NCI-H2081 treated with DMSO at 0.1 percent for 48 hours (cell line): ENCODE measurements around the gene ALDH1A1.

Experiments used
- DNase-seq: peaks from one replicate; lab custom pipeline; 2025; lab: John Stamatoyannopoulos, UW

ALDH1A1 gene

DNA sequence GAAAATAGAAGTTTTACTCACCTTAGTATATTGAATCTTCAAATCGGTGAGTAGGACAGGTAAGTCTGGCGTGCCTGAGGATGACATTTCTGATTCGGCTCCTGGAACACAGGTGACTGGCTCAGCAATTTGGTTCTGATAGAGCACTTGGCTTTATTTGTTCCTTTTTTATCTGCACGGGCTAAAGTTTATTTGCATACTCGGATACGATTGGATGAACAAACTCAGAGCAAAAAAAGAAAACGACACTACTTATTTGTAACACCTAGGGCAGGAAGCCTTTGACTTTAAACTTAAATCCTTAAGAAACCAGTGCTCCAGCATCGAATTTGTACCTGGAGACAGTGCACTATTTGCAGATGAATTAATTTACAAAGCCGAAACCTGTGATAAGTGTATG lies at the start of gene ALDH1A1:
Gene ALDH1A1, minus strand, starts transcription at position 140 of the 400 bp plus-strand sequence. Its CDS starts 53 bp downstream, at position 87.
- no peak for DNase-seq

DNA sequence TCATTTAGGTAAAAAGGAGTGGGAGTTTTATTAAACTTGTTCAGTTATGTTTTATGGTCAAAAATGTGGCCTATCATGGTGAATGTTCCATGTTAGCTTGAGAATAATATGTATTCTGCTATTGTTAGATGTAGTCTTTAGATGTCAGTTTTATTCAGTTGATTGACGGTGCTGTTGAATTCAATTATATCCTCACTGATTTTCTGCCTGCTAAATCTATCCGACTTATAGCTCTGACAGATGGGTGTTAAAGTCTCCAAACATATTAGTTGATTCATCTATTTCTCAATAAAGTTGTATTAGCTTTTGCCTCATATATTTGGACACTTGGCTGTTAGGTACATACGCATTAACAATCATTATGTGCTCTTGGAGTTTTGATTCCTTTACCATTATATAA lies 49.0 kb upstream of the ALDH1A1 start:
- no peak for DNase-seq

DNA sequence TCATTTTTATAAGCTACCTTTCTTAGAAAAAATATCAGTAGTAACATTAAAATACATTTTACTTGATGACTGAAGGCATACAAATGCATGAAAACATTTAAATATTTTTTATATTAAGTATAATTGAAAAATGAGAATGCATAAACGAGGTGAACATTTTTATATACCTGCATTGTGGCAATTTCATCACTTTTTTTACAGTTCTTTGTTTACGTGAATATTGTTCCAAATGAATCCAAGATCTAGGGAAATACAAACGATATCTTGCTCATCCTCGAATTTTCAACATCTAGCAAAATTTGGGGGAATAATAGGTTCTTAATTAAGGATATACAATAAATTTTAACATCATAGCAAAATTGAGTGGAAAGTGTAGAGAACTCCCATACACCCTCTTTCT lies 45.5 kb upstream of the ALDH1A1 start:
- no peak for DNase-seq

DNA sequence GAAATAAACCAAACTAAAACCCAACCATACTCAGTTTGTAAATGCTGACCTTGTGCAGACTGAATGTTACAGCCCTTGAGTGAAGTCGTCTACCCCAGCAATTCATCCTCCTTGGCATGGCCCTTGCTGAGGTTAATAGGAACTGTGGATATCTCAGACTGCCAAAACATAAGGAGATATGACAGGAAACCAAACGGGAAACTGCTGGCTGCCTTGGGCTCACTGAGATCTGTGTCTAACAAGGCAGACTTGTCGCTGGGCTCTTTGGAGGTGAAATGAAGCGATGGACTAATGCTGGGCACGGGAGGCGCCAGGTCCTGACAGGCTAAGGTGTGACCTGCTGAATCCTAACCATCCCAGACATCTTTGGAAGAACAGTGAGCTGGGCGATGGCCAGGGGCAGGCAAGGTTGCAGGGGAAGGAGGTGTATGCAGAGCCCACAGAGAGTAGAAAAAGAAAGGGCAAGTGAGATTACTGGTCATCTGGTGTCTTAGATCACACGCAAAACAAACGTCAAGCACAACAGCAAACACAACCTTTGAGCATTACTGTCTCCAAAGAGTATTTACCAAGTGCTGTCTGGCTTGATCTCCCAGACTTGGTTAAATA lies 44.6 kb upstream of the ALDH1A1 start:
- DNase-seq, result no peak

DNA sequence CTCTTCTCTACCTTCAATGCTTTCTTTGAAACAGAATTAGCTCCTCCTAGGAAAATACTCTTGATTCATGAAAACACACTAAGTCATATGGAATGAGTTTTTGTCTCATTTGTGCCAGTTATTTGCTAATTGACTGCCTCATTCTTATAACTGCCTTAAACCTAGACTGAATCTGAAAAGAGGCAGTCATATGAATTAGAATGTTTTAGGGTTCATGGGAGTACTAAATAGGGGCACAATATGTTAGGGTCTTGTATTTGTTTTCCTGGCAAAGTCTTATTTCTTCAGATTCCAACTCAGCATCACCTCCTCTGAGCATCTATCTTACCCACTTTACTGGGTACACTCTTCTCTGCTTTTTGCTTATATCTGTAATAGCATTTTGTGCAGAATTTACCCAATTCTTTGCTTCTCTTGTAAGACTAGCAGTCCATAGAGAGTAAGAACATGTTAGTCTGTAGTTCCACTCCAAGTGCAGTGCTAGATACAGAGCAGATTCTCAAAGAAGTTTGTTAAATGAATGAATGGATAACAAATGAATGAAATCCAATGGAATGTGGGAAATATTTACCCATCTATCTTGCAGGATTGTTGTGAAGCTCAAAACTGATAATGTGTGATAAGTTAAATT lies 43.9 kb upstream of the ALDH1A1 start:
- no peak for DNase-seq

DNA sequence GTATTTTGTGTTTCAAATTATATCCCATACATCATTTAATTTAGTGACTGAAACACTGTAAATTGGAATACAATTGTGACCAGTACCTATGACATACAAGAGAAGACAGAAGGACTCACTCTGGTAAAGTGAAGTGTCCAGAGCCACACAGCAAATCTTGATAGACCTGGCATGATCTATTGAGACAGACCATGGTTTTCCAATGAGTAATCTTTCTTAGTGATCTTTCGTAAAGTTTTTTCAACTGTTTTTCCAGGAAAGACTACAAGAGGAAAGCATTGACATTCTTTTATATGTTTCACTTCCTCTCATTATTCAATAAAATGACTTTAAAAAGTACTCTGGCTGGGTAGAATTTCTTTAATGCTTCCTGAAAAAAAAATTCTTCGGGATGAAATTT lies 43.3 kb upstream of the ALDH1A1 start:
- DNase-seq, result no peak

DNA sequence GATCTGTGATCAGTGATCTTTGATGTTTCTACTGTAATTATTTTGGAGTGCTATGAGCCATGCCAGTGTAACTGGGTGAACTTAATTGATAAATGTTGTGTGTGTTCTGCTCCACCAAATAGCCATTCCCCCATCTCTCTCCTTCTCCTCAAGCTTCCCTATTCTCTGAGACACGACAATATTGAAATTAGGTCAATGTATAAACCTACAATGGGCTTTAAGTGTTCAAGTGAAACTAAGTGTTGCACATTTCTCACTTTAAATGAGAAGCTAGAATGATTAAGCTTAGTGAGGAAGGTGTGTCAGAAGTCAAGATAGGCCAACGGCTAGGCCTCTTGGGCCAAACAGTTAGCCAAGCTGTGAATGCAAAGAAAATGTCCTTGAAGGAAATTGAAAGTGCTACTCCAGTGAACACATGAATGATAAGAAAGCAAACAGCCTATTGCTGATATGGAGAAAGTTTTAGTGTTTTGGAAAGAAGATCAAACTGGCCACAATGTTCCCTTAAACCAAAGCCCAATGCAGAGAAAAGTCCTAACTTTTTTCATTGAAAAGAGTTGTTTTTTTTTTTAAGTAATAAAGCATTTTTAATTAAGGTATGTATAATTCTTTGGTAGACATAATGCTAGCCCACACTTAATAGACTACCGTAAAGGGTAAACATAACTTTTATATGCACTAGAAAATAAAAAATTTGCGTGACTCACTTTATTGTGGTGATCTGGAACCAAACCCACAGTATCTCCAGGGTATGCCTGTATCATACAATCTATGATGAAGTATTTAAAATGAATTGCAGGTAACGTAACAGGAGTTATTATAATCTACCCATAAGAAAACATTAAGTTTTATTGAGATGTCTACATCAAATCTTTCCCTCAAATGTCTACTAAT lies 42.5 kb upstream of the ALDH1A1 start:
- DNase-seq, result no peak

DNA sequence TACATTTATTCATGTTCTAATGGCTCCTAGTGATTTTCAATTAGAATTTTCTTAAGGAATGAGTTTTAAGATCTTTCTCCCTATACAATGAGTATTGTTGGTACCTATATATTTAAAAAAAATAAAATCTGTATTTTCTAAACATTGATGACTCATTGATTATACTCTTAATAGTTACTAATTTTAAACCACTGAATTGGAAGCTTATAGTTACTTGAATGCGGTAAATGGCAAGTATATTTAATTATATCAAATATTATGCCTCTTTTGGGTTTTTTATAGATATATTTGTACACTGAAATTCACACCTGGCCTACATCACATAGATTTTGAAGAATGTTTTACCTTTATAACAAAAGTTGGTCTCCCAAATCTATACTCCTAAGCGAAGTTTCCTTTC lies 38.9 kb upstream of the ALDH1A1 start:
- DNase-seq, result no peak

DNA sequence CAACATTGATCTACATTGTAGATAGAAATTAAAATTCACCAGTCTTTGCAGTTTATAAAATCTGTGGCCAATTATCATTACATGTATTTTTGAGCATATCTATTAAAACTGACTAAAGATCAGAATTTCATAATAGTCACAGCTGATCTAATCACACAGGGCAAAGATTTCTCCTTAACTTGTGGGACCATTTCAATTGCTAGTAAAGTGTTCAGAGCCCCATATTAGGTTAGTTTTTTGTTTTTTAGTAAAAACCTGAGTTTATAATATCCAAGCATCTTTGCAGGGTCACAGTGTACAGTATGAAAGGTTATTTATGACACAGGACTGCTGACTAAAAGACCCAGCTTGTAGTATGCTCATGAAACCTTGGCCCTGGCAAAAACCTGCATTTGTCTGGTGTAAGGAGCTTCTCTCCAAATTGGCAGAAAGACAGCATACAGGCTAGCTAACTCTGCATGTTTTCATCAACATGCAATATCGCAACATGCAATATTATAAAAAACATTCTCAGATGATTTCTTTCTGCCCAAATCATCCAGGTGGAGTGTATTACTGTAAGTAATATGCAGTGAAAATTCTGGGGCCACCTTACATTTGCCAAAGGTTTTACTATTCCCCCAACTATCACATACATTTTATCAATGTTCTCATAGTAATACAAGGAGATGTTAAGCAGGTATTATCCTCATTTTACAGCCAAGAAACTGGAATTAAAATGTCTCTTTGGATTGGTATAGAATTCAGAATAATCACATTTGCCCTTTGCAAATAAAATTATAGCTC lies 37.7 kb upstream of the ALDH1A1 start:
- DNase-seq, result no peak

DNA sequence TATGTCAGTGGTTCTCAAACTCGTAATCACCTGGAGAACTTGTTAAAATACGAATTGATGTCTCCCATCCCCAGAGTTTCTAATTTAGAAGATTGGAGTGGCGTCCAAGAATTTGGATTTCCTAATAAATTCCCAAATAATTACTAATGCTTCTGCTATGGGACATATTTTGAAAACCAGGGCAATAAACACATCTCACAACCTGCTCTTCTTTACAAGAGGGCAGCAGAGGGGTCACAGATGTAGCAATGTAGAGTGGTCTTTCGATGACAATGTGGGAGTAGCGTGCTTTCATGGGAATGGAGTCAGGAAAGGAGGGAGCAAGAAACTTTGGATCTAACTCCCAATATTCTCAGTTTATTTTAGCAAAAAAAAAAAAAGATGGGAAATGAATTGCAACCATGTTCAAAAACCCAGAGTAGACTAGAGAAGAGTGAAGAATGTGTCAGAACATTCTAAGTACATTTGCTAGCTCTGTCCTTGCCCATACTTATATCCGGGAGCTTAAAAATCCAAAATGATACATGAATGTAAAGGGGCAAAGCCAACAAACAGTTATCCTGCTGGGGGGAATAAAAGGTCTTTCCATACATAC lies 33.8 kb upstream of the ALDH1A1 start:
- DNase-seq, result no peak

DNA sequence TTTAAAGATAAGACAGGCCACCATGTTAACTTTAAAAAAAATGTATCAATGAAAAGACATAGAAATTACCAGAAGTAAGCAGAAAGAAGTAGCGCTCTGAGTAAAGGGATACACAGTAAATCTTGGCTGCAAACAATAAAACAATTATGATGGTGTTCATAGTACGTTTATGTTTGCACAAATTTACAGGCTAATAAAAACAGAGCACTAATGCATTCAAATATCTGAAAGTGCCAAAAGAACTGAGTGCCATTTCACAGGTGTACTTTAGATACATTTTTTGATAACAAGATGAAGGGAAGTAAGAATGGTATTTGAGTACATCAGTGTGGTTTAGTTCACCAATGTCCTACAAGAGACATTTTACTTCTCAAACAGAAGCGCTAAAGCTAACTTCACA lies 32.9 kb upstream of the ALDH1A1 start:
- no peak for DNase-seq

DNA sequence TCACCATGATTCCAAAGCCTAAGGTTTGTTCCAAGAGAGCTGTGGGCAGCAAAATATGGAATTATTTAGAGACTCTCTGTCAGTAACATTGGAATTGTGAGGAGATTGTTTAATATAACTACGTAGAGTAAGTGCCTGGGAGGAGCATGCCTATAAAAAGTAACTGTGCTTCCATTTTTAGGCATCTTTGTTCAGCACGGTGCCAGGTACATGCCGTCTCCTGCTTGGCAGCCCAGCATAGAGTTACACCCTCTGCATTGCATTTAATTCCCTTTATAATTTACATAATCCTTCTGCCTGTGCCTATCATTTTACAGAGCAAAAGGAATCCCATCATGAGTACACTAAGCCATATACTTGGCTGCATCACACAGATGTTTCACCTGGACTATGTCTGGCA lies 32.1 kb upstream of the ALDH1A1 start:
- no peak for DNase-seq

DNA sequence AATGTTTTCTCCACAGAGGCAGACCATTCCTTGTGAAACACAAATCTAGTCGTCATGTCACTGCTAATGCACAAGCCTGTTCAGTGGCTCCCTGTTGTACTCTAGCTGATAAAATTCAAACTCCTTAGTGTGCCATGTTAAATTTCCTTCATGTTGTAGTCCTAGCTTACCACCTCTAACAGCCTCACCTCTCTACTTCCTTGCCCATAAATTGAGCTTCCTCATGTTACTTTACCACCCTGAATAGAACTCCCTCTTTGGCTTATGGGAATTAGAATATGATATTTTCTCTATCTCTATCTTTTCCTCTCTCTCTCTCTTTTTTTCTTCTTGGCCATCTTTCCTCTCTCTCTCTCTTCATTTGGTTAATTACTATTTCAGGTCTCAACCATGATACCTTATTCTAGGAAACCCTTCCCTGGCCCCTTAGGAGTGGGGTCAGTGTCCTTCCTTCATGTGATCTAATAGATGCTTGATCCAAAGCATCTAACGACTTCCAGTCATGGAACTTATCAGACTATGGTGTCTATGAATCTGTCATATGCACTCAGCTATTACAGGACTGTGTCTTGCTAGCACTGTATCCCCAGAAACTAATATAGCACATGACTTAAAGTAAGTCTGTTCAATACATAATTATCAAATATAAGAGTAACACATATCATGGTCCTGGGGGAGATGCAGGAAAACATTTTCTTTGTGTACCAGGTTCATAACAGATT lies 31.5 kb upstream of the ALDH1A1 start:
- no peak for DNase-seq

DNA sequence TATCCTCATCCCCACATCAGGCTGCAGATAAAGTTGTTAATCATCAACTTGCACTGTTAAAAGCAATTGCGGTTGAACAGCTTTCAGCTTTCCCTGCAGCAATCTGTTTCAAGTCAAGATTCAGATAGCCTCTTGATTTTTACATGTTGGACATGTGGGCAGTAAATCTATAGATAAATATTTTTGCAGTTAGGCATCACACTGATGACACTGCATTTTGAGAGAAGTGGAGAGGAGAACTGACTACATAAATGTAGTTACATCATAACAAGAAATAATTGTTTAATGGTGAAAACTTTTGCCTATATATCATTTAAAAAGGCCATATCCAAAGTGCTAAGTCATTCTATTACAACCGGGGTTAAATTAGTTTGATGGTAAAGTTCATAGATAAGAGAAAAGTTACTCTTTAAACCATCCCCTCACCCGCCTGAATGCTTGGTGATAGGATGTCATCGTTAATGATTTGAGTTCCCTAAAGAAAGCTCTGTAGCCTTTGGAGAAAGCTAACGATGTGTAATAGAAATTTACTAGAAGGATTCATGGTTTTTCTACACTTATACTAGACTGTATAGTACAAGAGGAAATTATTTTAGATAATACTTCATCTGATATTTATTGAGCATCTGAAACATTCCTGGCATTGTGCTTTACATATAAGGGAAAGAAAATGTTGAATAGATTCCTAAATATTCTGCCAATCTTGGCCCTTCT lies 30.8 kb upstream of the ALDH1A1 start:
- DNase-seq, result no peak

DNA sequence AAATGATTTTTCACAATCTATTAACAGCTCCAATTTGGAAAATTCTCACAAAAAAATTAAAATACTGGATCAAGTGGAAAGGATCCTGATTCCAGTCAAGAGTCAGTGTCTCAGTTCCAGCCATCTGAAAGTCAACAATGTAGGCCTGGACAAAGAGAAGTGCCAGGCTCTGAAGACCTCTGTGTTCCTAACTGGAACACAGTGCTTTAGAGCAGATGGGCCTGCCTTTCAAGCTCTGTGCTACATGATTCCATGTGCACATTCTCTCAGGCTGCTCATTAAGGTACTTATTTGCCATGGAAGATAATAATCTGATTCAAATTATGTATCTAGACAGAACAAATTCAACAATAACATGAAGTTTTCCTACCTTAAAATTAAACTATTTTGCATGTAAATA lies 30.2 kb upstream of the ALDH1A1 start:
- DNase-seq, result no peak

DNA sequence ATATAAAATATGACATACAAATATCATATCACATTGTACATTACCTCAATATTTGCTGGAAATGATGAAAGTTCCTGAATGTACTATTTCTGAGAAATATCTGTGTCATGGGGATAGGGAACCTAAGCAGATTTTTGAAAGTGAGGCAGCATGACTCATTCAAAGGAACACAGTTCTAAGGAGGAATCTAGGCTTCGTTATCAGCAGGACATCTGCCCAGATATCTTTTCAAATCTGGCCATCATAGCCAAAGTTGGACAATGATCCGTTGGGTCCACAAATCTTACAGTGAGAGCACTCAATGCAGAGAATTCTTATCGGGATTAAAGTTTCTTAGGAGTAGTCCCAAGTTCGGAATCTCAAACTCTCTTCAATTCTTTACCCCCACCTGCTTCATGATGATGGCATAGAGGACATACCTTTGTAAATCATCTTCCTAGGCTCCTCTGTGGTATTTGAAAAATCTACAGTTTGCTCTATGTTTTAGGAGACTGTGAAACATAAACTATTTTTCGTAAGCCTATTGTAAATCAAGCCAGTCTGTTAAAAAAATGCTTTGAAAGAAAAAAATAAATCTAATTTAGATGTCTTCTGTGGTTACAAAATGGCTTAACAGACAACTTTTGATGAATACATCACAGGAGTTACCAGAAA lies 29.4 kb upstream of the ALDH1A1 start:
- DNase-seq, result no peak

DNA sequence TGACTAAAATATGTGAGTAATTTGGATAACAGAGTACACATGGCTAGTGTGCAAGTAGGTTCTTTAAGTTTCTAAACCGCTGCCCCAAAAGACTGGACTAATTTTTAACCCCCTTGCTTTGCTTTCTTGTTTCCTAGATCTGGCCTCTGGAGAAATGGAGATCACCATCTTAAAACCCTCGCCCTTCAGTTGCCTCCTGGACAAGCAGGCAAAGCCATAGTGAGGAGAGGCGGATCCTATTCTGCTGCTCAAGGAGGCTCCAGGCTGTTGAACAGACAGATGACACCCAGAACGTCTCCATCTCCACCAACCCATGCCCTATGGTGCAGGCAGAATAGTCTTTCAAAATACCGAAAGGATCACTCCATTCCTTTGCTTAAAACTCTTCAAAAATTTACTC lies 28.6 kb upstream of the ALDH1A1 start:
- DNase-seq, result no peak

DNA sequence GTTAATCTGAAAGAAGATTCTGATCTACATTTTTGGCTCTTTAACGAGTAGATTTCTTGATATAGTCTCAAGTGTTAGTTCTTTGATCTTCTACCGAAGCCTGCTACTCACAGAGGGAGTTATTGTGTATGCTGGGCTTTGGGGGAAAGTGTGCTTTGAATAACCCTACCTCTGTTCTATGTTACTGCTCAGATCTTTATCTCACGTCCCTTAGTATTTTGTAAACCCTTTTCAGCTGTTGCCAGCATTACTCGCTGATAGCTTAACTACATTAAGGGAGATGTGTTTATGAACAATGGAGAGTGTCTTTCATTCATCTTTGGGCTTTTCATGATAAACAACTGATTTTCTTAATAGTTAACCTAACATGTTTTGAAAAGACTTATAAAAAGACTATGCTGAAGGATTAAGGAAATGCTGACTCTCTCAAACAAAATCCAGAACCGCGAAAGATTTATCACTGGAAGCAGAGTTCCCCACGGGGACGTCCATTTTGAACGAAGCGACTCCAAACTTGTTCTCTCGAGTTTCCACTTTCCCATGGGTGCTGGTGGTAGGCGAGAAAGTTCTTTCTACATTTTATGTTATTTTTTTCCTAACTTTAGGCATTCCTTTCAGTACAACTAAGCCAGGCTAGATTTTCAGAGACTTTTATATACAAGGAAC lies 27.9 kb upstream of the ALDH1A1 start:
- DNase-seq, result no peak

DNA sequence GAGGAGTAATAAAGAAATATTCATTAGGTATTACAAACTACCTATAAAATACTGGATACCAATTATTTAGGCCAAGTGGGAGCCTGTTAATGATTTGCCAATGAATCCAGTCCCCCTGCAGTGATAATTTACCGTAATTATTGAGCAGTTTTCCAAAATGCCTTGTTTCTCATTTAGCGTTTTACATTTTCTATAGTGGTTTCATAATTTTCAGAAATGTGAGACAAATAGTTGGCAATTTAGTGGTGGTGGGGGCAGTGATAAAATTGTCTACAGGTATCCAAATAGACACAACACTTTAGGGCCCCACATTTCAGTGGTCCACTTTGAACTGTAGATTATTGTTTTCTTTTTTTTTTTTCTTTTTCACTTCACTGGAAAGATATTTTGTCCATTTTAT lies 27.3 kb upstream of the ALDH1A1 start:
- DNase-seq, result no peak
